Articular chondrocyte of knee joint (primary cell): Measurements from ENCODE around the gene VAC14. TPM values are rescaled to one million over a fixed set of nuclear protein-coding genes. Genes with fewer than 3 reads are reported as not detected.

Source experiments
- total RNA-seq: library from RNA; depleted of rRNA; stranded (reverse); fragments of >200 nt; gene quantifications from 2 replicates; pipeline ENCODE4 v1.2.3, GENCODE V29; 2012

Gene VAC14
- total RNA-seq: 26.1 and 29.4 TPM in 2 replicates

GRCh38 chr16:70800781-70801480, at the start of gene VAC14:
VAC14 (minus strand) TSS chr16:70801158; CDS start chr16:70800900, 258 bp downstream.

GRCh38 chr16:70685938-70686375, 115.0 kb downstream of the VAC14 start, which contains the start of gene MTSS2:
MTSS2 (minus strand) TSS chr16:70686053; CDS start chr16:70685791, 262 bp downstream.

GRCh38 chr16:70646260-70647241, 154.4 kb downstream of the VAC14 start, which contains the start of gene IL34:
IL34 (plus strand) TSS chr16:70646559; CDS start chr16:70646948, 389 bp downstream.

Other genes with a start within 250 kb of the VAC14 start
- gene IL34, start 154.6 kb downstream of the VAC14 start, total RNA-seq: 5.7 and 7.1 TPM in 2 replicates
- 62.7 and 85.7 TPM in 2 replicates for gene MTSS2, start 115.1 kb downstream of the VAC14 start, total RNA-seq